ENCODE results near the gene ETFA. TPM values are rescaled to one million over a fixed set of nuclear protein-coding genes. Genes with fewer than 3 reads are reported as not detected.

The ETFA gene
- total RNA-seq, 1 donor from 2014 or later: 144 TPM

- peak overlapping the region; percentile 49 for H3K4me3 Mint-ChIP-seq (ENCODE audit: unreplicated experiment)
- peaks cover 43% of the 10 kb centered on the region for H3K4me1 Mint-ChIP-seq (ENCODE audit: low read depth, unreplicated experiment)
- DNase-seq: no peak
- peaks cover 19% of the 10 kb centered on the region for H3K27me3 Mint-ChIP-seq (ENCODE audit: unreplicated experiment)
- no peak for TF ChIP-seq CTCF (IDR thresholded peaks at IDR 0.05; ENCODE audit: partially characterized antibody, unreplicated experiment)
- peaks cover 18% of the 10 kb centered on the region for H3K9me3 Mint-ChIP-seq (ENCODE audit: unreplicated experiment)
- H3K36me3 Mint-ChIP-seq (ENCODE audit: unreplicated experiment): no peaks in the 10 kb centered on the region
- peak overlapping the region; percentile 95 for H3K27ac Mint-ChIP-seq (ENCODE audit: unreplicated experiment)
Measured at GRCh38 chr15:76169018-76169417, 142.3 kb downstream of the ETFA start.

GRCh38 chr15:76168237-76168984, 142.9 kb downstream of the ETFA start:
- DNase-seq: peak; percentile 53
- Mint-ChIP-seq H3K27me3 (ENCODE audit: unreplicated experiment) (peaks cover 17% of the 10 kb centered on the region), H3K4me1 (ENCODE audit: low read depth, unreplicated experiment) (peaks cover 48% of the 10 kb centered on the region), H3K36me3 (ENCODE audit: unreplicated experiment) (no peaks in the 10 kb centered on the region), H3K27ac (ENCODE audit: unreplicated experiment) (peak overlapping the region; percentile 95), H3K4me3 (ENCODE audit: unreplicated experiment) (peak overlapping the region; percentile 53), H3K9me3 (ENCODE audit: unreplicated experiment) (peaks cover 19% of the 10 kb centered on the region)
- TF ChIP-seq CTCF (IDR thresholded peaks at IDR 0.05; ENCODE audit: partially characterized antibody, unreplicated experiment): no peak

GRCh38 chr15:76165951-76166350, 145.3 kb downstream of the ETFA start:
- TF ChIP-seq CTCF (IDR thresholded peaks at IDR 0.05; ENCODE audit: partially characterized antibody, unreplicated experiment): no peak
- peaks cover 41% of the 10 kb centered on the region for H3K4me1 Mint-ChIP-seq (ENCODE audit: low read depth, unreplicated experiment)
- peaks cover 13% of the 10 kb centered on the region for H3K27me3 Mint-ChIP-seq (ENCODE audit: unreplicated experiment)
- peaks cover 13% of the 10 kb centered on the region for H3K9me3 Mint-ChIP-seq (ENCODE audit: unreplicated experiment)
- no peak overlapping the region for H3K27ac Mint-ChIP-seq (ENCODE audit: unreplicated experiment)
- H3K4me3 Mint-ChIP-seq (ENCODE audit: unreplicated experiment): no peak overlapping the region
- no peak for DNase-seq
- no peaks in the 10 kb centered on the region for H3K36me3 Mint-ChIP-seq (ENCODE audit: unreplicated experiment)

Other genes starting within 250 kb of the ETFA start
- gene ISL2, start 25.3 kb upstream of the ETFA start, total RNA-seq (ENCODE audit: unreplicated experiment): 78.7 TPM